Activated CD8-positive, alpha-beta T cell treated with anti-CD3 and anti-CD28 coated beads, Interleukin-2, amount 10 ng/mL, durations not matched to agents 7 days and 5 days (primary cell): ENCODE results near the gene PCK1. TPM values are rescaled to one million over a fixed set of nuclear protein-coding genes. Genes with fewer than 3 reads are reported as not detected.

Source experiments
- ATAC-seq: fragments of 150-1000 bp; cut with Tn5 transposase; one replicate; pipeline ENCODE4 v1.10.0; 2021; ENCODE audit warnings: moderate library complexity
- CTCF ChIA-PET: fragments of 350-600 bp; sonication (Branson Sonifier 250); formaldehyde crosslinking; loops from one replicate; lab custom pipeline; 2021; ENCODE audit warnings: antibody characterized with exemption; lab: Charles Lee
- POLR2A ChIA-PET: fragments of 350-600 bp; sonication (Branson Sonifier 250); formaldehyde crosslinking; loops from one replicate; lab custom pipeline; 2021; ENCODE audit warnings: antibody characterized with exemption; lab: Charles Lee
- DNase-seq: peaks from one replicate; pipeline ENCODE4 v3.0.0-alpha.2; 2020
- H3K27ac Mint-ChIP-seq: one replicate; pipeline ENCODE4 v1.8.0; 2021; ENCODE audit warnings: mild to moderate bottlenecking, mixed read lengths
- H3K27me3 Mint-ChIP-seq: one replicate; pipeline ENCODE4 v1.8.0; 2021; ENCODE audit warnings: low read depth, mixed read lengths
- H3K36me3 Mint-ChIP-seq: one replicate; pipeline ENCODE4 v1.8.0; 2021; ENCODE audit warnings: low read depth, mixed read lengths
- H3K4me1 Mint-ChIP-seq: one replicate; pipeline ENCODE4 v1.8.0; 2021; ENCODE audit warnings: low read depth, mixed read lengths
- H3K4me3 Mint-ChIP-seq: one replicate; pipeline ENCODE4 v1.8.0; 2021; ENCODE audit warnings: mild to moderate bottlenecking, mixed read lengths
- H3K9me3 Mint-ChIP-seq: one replicate; pipeline ENCODE4 v1.8.0; 2022; ENCODE audit warnings: mixed read lengths; ENCODE audit not compliant: insufficient read depth
- total RNA-seq, 2 experiments: library from RNA; stranded (reverse); gene quantifications; one replicate each; pipeline ENCODE4 v1.2.3, GENCODE V29; 2021

PCK1 gene
- total RNA-seq, 2 experiments from 2014 or later, result not detected

- Mint-ChIP-seq H3K27me3 (peaks cover 5% of the 10 kb centered on the region), H3K36me3 (no peaks in the 10 kb centered on the region), H3K9me3 (no peaks in the 10 kb centered on the region), H3K27ac (no peak overlapping the region), H3K4me1 (peaks cover 10% of the 10 kb centered on the region), H3K4me3 (no peak overlapping the region)
- ChIA-PET CTCF (no interaction called here), POLR2A (no interaction called here)
- ATAC-seq (no peak), DNase-seq (peak; percentile 43)
These were observed 34.6 kb upstream of the PCK1 start for GRCh38 chr20:57526087-57526884.

GRCh38 chr20:57526885-57527460 is 33.9 kb upstream of the PCK1 start:
- ATAC-seq (no peak), DNase-seq (no peak)
- ChIA-PET CTCF (no interaction called here), POLR2A (no interaction called here)
- Mint-ChIP-seq H3K4me1 (peaks cover 10% of the 10 kb centered on the region), H3K4me3 (no peak overlapping the region), H3K36me3 (no peaks in the 10 kb centered on the region), H3K9me3 (no peaks in the 10 kb centered on the region), H3K27ac (no peak overlapping the region), H3K27me3 (peaks cover 6% of the 10 kb centered on the region)

GRCh38 chr20:57527728-57528127 is 33.2 kb upstream of the PCK1 start:
- H3K27ac Mint-ChIP-seq, result no peak overlapping the region
- peaks cover 7% of the 10 kb centered on the region for H3K27me3 Mint-ChIP-seq
- DNase-seq, result no peak
- peaks cover 7% of the 10 kb centered on the region for H3K4me1 Mint-ChIP-seq
- H3K4me3 Mint-ChIP-seq, result no peak overlapping the region
- ChIA-PET POLR2A (no interaction called here), CTCF (no interaction called here)
- no peaks in the 10 kb centered on the region for H3K9me3 Mint-ChIP-seq
- H3K36me3 Mint-ChIP-seq, result no peaks in the 10 kb centered on the region
- no peak for ATAC-seq

GRCh38 chr20:57528148-57528547 is 32.8 kb upstream of the PCK1 start:
- ATAC-seq (no peak), DNase-seq (no peak)
- Mint-ChIP-seq H3K9me3 (no peaks in the 10 kb centered on the region), H3K4me1 (peaks cover 2% of the 10 kb centered on the region), H3K27ac (no peak overlapping the region), H3K27me3 (peaks cover 9% of the 10 kb centered on the region), H3K4me3 (no peak overlapping the region), H3K36me3 (no peaks in the 10 kb centered on the region)
- ChIA-PET POLR2A (no interaction called here), CTCF (no interaction called here)

- Mint-ChIP-seq H3K27ac (no peak overlapping the region), H3K36me3 (no peaks in the 10 kb centered on the region), H3K4me1 (no peaks in the 10 kb centered on the region), H3K4me3 (no peak overlapping the region), H3K27me3 (peaks cover 9% of the 10 kb centered on the region), H3K9me3 (no peaks in the 10 kb centered on the region)
- CTCF ChIA-PET, result no interaction called here
- no peak for ATAC-seq
- no peak for DNase-seq
- POLR2A ChIA-PET, result no interaction called here
These were observed 31.7 kb upstream of the PCK1 start for GRCh38 chr20:57529160-57529585.

GRCh38 chr20:57529810-57530209 is 31.1 kb upstream of the PCK1 start:
- Mint-ChIP-seq H3K27ac (no peak overlapping the region), H3K9me3 (no peaks in the 10 kb centered on the region), H3K4me3 (no peak overlapping the region), H3K36me3 (no peaks in the 10 kb centered on the region), H3K4me1 (no peaks in the 10 kb centered on the region), H3K27me3 (peaks cover 11% of the 10 kb centered on the region)
- CTCF ChIA-PET, result no interaction called here
- POLR2A ChIA-PET, result no interaction called here
- ATAC-seq, result no peak
- DNase-seq, result no peak

- ATAC-seq, result no peak
- no peak overlapping the region for H3K4me3 Mint-ChIP-seq
- H3K4me1 Mint-ChIP-seq, result no peaks in the 10 kb centered on the region
- H3K27me3 Mint-ChIP-seq, result peaks cover 12% of the 10 kb centered on the region
- H3K9me3 Mint-ChIP-seq, result no peaks in the 10 kb centered on the region
- H3K27ac Mint-ChIP-seq, result no peak overlapping the region
- no peak for DNase-seq
- CTCF ChIA-PET, result no interaction called here
- POLR2A ChIA-PET, result no interaction called here
- no peaks in the 10 kb centered on the region for H3K36me3 Mint-ChIP-seq
These were observed 30.5 kb upstream of the PCK1 start for GRCh38 chr20:57530327-57530981.

- no peak overlapping the region for H3K27ac Mint-ChIP-seq
- no peaks in the 10 kb centered on the region for H3K9me3 Mint-ChIP-seq
These were observed 28.8 kb upstream of the PCK1 start for GRCh38 chr20:57532104-57532503.

GRCh38 chr20:57535297-57535696 is 25.6 kb upstream of the PCK1 start:
- DNase-seq, result no peak
- CTCF ChIA-PET, result no interaction called here
- Mint-ChIP-seq H3K36me3 (no peaks in the 10 kb centered on the region), H3K27me3 (peaks cover 36% of the 10 kb centered on the region), H3K4me3 (no peak overlapping the region), H3K4me1 (no peaks in the 10 kb centered on the region), H3K27ac (no peak overlapping the region), H3K9me3 (no peaks in the 10 kb centered on the region)
- POLR2A ChIA-PET, result no interaction called here
- ATAC-seq, result no peak

More at GRCh38 chr20:57532104-57532503, 28.8 kb upstream of the PCK1 start:
- no peak for DNase-seq
- POLR2A ChIA-PET, result no interaction called here
- no peaks in the 10 kb centered on the region for H3K36me3 Mint-ChIP-seq
- H3K27me3 Mint-ChIP-seq, result peaks cover 24% of the 10 kb centered on the region
- CTCF ChIA-PET, result interaction anchor here (0.9 kb wide), 1 partner anchor 16 kb away, joined by 3 read pairs; no protein-coding TSS in a partner anchor
- no peak for ATAC-seq
- no peaks in the 10 kb centered on the region for H3K4me1 Mint-ChIP-seq
- no peak overlapping the region for H3K4me3 Mint-ChIP-seq

- peaks cover 32% of the 10 kb centered on the region for H3K27me3 Mint-ChIP-seq
- no peak overlapping the region for H3K4me3 Mint-ChIP-seq
- no peak overlapping the region for H3K27ac Mint-ChIP-seq
- no peaks in the 10 kb centered on the region for H3K4me1 Mint-ChIP-seq
- ATAC-seq (no peak), DNase-seq (no peak)
- POLR2A ChIA-PET, result no interaction called here
- no peaks in the 10 kb centered on the region for H3K9me3 Mint-ChIP-seq
- no peaks in the 10 kb centered on the region for H3K36me3 Mint-ChIP-seq
- CTCF ChIA-PET, result no interaction called here
These were observed 24.7 kb upstream of the PCK1 start for GRCh38 chr20:57536120-57536708.

GRCh38 chr20:57536771-57537724 is 23.9 kb upstream of the PCK1 start:
- H3K27me3 Mint-ChIP-seq, result peaks cover 31% of the 10 kb centered on the region
- ATAC-seq, result no peak
- H3K36me3 Mint-ChIP-seq, result no peaks in the 10 kb centered on the region
- POLR2A ChIA-PET, result no interaction called here
- no peaks in the 10 kb centered on the region for H3K4me1 Mint-ChIP-seq
- no peak overlapping the region for H3K27ac Mint-ChIP-seq
- H3K4me3 Mint-ChIP-seq, result no peak overlapping the region
- DNase-seq, result no peak
- no peaks in the 10 kb centered on the region for H3K9me3 Mint-ChIP-seq
- CTCF ChIA-PET, result no interaction called here
